IMR-90 (cell line): ENCODE data around the gene SYNE1. TPM values are rescaled to one million over a fixed set of nuclear protein-coding genes. Genes with fewer than 3 reads are reported as not detected.
A peak's percentile ranks its signal among the peaks of the same experiment; 100 is the strongest.

Experiments used
- ATAC-seq: fragments of 200-7000 bp; cut with Tn5 transposase; 2 replicates; pipeline ENCODE4 v1.9.1; 2020; ENCODE audit warnings: low read depth, mild to moderate bottlenecking, moderate library complexity
- BruUV-seq: library from RNA; stranded (reverse); fragments of 400-500 nt; replicated peaks from 2 replicates; lab custom pipeline; 2021; lab: Mats Ljungman, UMichigan
- CTCF ChIA-PET: fragments of 300-600 bp; formaldehyde crosslinking; extraction: SDS; loops from one replicate; lab custom pipeline; 2021; ENCODE audit warnings: antibody characterized with exemption; lab: Yijun Ruan, JAX
- POLR2A ChIA-PET: fragments of 300-600 bp; sonication (Branson Sonifier 250); formaldehyde crosslinking; loops from one replicate; lab custom pipeline; 2022; ENCODE audit warnings: antibody characterized with exemption; ENCODE audit not compliant: unreplicated experiment; lab: Charles Lee
- DNase-seq: peaks from one replicate; pipeline ENCODE4 v3.0.0; 2013
- H2AFZ ChIP-seq: replicated peaks from 2 replicates; pipeline ENCODE3; 2013; ENCODE audit warnings: low read length, mild to moderate bottlenecking; ENCODE audit not compliant: poor library complexity
- H2AK5ac ChIP-seq: 2 replicates; pipeline ENCODE4 v1.6.1; 2013; ENCODE audit warnings: low read depth, low read length, inconsistent platforms
- H2AK9ac ChIP-seq: replicated peaks from 2 replicates; pipeline ENCODE3; 2013; ENCODE audit warnings: mild to moderate bottlenecking, low read depth, low read length, moderate library complexity; ENCODE audit not compliant: poor library complexity
- H2BK120ac ChIP-seq: 2 replicates; pipeline ENCODE4 v1.6.1; 2013; ENCODE audit warnings: low read depth, low read length, inconsistent platforms
- H2BK15ac ChIP-seq: 3 replicates; pipeline ENCODE4 v1.6.1; 2013; ENCODE audit warnings: low read depth, low read length, inconsistent platforms
- H2BK20ac ChIP-seq: 2 replicates; pipeline ENCODE4 v1.6.1; 2013; ENCODE audit warnings: low read depth, mild to moderate bottlenecking, inconsistent platforms, low read length, moderate library complexity
- H2BK5ac ChIP-seq: 2 replicates; pipeline ENCODE4 v1.6.1; 2013; ENCODE audit warnings: mild to moderate bottlenecking, low read depth, low read length, inconsistent platforms; ENCODE audit not compliant: poor library complexity, severe bottlenecking
- H3K14ac ChIP-seq: replicated peaks from 2 replicates; pipeline ENCODE4 v1.6.1; 2013; ENCODE audit warnings: low read depth, low read length, inconsistent platforms
- H3K18ac ChIP-seq: 2 replicates; pipeline ENCODE4 v1.6.1; 2013; ENCODE audit warnings: low read depth, low read length, control low read depth
- H3K23ac ChIP-seq: 2 replicates; pipeline ENCODE4 v1.6.1; 2013; ENCODE audit warnings: low read depth, low read length, inconsistent platforms
- H3K27ac ChIP-seq: 2 replicates; pipeline ENCODE4 v1.5.1; 2013; ENCODE audit warnings: mild to moderate bottlenecking, control low read depth, low read length; ENCODE audit not compliant: insufficient read depth
- H3K27me3 ChIP-seq: 2 replicates; pipeline ENCODE4 v1.6.1; 2013; ENCODE audit warnings: low read length; ENCODE audit not compliant: control insufficient read depth, insufficient read depth
- H3K36me3 ChIP-seq: 2 replicates; pipeline ENCODE4 v1.6.1; 2013; ENCODE audit warnings: low read length, mixed read lengths; ENCODE audit not compliant: control insufficient read depth, insufficient read depth
- H3K4ac ChIP-seq: 2 replicates; pipeline ENCODE4 v1.6.1; 2013; ENCODE audit warnings: low read depth, low read length, inconsistent platforms
- H3K4me1 ChIP-seq: 2 replicates; pipeline ENCODE4 v1.6.1; 2013; ENCODE audit warnings: low read length, mixed read lengths; ENCODE audit not compliant: control insufficient read depth, insufficient read depth
- H3K4me2 ChIP-seq: 2 replicates; pipeline ENCODE4 v1.6.1; 2013; ENCODE audit warnings: low read depth, mild to moderate bottlenecking, control low read depth, low read length, moderate library complexity
- H3K4me3 ChIP-seq: 2 replicates; pipeline ENCODE4 v1.5.1; 2013; ENCODE audit warnings: low read depth, mild to moderate bottlenecking, control low read depth, low read length, moderate library complexity; ENCODE audit not compliant: insufficient read depth
- H3K56ac ChIP-seq: 2 replicates; pipeline ENCODE4 v1.6.1; 2013; ENCODE audit warnings: low read length, inconsistent platforms; ENCODE audit not compliant: insufficient read depth; ENCODE audit errors: extremely low read depth
- H3K79me1 ChIP-seq, 2 experiments: 2 replicates each; pipeline ENCODE4 v1.6.1; 2013; ENCODE audit warnings: low read length in 2 of 2, inconsistent platforms in 1 of 2, low read depth in 1 of 2
- H3K9ac ChIP-seq: 2 replicates; pipeline ENCODE4 v1.6.1; 2013; ENCODE audit warnings: low read depth, low read length, control low read depth
- H3K9me1 ChIP-seq: 2 replicates; pipeline ENCODE4 v1.6.1; 2013; ENCODE audit warnings: low read length, inconsistent platforms; ENCODE audit not compliant: insufficient read depth
- H3K9me3 ChIP-seq: 2 replicates; pipeline ENCODE4 v1.6.1; 2013; ENCODE audit warnings: low read length; ENCODE audit not compliant: control insufficient read depth, insufficient read depth
- H4K20me1 ChIP-seq: 2 replicates; pipeline ENCODE4 v1.6.1; 2013; ENCODE audit warnings: low read length, inconsistent platforms; ENCODE audit not compliant: insufficient read depth
- H4K5ac ChIP-seq: 2 replicates; pipeline ENCODE4 v1.6.1; 2013; ENCODE audit warnings: mild to moderate bottlenecking, low read depth, low read length, control low read depth
- H4K8ac ChIP-seq, 2 experiments: 2 replicates each; pipeline ENCODE4 v1.6.1; 2013; ENCODE audit warnings: low read depth in 2 of 2, low read length in 2 of 2, control low read depth in 1 of 2, inconsistent platforms in 1 of 2
- H4K91ac ChIP-seq: 2 replicates; pipeline ENCODE4 v1.6.1; 2013; ENCODE audit warnings: low read depth, low read length, inconsistent platforms; ENCODE audit not compliant: insufficient read depth
- CEBPB ChIP-seq: IDR thresholded peaks from 2 replicates; pipeline ENCODE4 v1.6.1; 2012; ENCODE audit warnings: low read depth, low read length, improper control_type of control experiment
- FOS ChIP-seq: fragments of 150-350 bp; IDR thresholded peaks from 2 replicates; pipeline ENCODE4 v1.6.1; 2016; ENCODE audit warnings: low read depth, low read length
- MXI1 ChIP-seq: IDR thresholded peaks from 2 replicates; pipeline ENCODE4 v1.6.1; 2012; ENCODE audit warnings: low read depth, mild to moderate bottlenecking, low read length, moderate library complexity, borderline replicate concordance
- RCOR1 ChIP-seq: IDR thresholded peaks from 2 replicates; pipeline ENCODE4 v1.6.1; 2012; ENCODE audit warnings: mild to moderate bottlenecking, low read length, improper control_type of control experiment; ENCODE audit not compliant: insufficient replicate concordance
- WGBS, 2 experiments: methylation state at CpG; one replicate each; pipeline versions ENCODE4 v1.1.5 to v1.1.7; 2013; ENCODE audit warnings: missing lambda C conversion rate in 2 of 2; ENCODE audit not compliant: insufficient read length in 1 of 2; ENCODE audit errors: extremely low coverage in 2 of 2; 5-methylcytosine and 5-hydroxymethylcytosine counted together
- dilution Hi-C: fragments of 300-500 bp; cut with HindIII; formaldehyde crosslinking; loops from one replicate; pipeline ENCODE4 v1.14.3; 2018; ENCODE audit warnings: low sequenced_read_pairs; ENCODE audit not compliant: unreplicated experiment
- in situ Hi-C: fragments of 300-500 bp; cut with MboI; formaldehyde crosslinking; loops from 3 replicates; pipeline ENCODE4 v1.14.3; 2019; ENCODE audit warnings: low sequenced_read_pairs, inconsistent platforms, mixed read lengths
- intact Hi-C: fragments of 100-400 bp; cut with micrococcal nuclease; formaldehyde crosslinking; loops from 2 replicates; pipeline ENCODE4 v1.10.0; 2022
- polyA plus RNA-seq, 3 experiments: library from polyadenylated mRNA; depleted of rRNA; stranded (reverse); fragments of >200 nt; gene quantifications; 2 replicates each; pipeline ENCODE4 v1.2.3, GENCODE V29; 2012; ENCODE audit warnings: low replicate concordance in 1 of 3
- total RNA-seq: library from RNA; depleted of rRNA; stranded (reverse); fragments of >200 nt; gene quantifications from 2 replicates; pipeline ENCODE4 v1.2.3, GENCODE V29; 2012
- TF ChIP-seq, protein P1 (sequence below): conservative IDR thresholded peaks from 2 replicates; pipeline ENCODE4 v1.5.1; 2012; ENCODE audit warnings: mild to moderate bottlenecking, low read depth, low read length, improper control_type of control experiment

Gene SYNE1
- total and polyA plus RNA-seq, 2 of the 4 experiments (the other 2 are of a cell fraction), result 34.1 to 159 TPM

DNA sequence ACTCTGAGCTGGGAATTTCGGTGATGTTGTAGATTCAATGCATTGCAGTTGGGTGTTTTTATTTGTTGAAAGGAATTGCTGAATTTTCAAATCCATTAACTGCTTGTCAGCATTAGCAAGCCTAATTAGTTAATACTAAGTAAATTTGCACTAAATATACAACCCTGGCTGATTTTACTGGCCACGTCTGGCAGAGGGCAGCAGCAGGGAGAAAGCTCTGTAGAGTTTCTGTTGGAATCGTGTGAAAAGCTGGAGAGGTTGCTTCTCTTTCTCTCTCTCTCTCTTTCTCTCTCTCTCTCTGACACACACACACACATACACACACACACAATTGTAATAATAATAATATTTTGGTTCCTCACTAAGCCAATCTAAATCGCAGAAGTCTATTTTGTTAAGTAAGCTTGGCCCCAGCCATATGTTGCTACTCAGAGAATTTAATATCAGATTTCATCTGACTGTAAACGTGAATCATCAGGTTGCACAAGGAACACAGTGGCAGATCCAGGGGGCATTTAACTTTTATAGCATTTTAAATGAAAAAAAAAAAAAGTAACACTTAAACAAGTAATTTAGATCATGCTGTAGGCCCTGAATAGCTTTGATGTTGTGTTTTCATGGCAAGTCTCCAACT, 540.2 kb downstream of the SYNE1 start:
- Histone ChIP-seq H3K27me3 (no peaks in the 10 kb centered on the region), H2BK5ac (peak overlapping the region; percentile 90), H3K79me1 (no peaks in the 10 kb centered on the region), H2BK20ac (no peak overlapping the region; the same call in 1 of the 2 replicates), H3K14ac (0 out of 2 replicates have a peak overlapping the region, but pooled peaks have one; percentile 44), H3K4me3 (no peak overlapping the region), H3K4me1 (peaks cover 30% of the 10 kb centered on the region), H3K18ac (peak overlapping the region; percentile 93), H3K56ac (0 out of 2 replicates have a peak overlapping the region, but pooled peaks have one; percentile 7), H4K91ac (no peak overlapping the region; the same call in none of the 2 replicates), H2AFZ (no peak overlapping the region), H3K27ac (peak overlapping the region; percentile 98; the same call in 1 of the 2 replicates), H4K5ac (peak overlapping the region; percentile 52; the same call in 1 of the 2 replicates), H2AK5ac (no peak overlapping the region), H2BK120ac (peak overlapping the region; percentile 91), H4K20me1 (no peaks in the 10 kb centered on the region), H3K9me3 (peaks cover 3% of the 10 kb centered on the region), H3K4ac (peak overlapping the region; percentile 84; the same call in 1 of the 2 replicates), H3K9ac (peak overlapping the region; percentile 15; the same call in 1 of the 2 replicates), H3K36me3 (no peaks in the 10 kb centered on the region), H3K4me2 (peak overlapping the region; percentile 69), H4K8ac (peak overlapping the region; percentile 49 to 78; a peak in 2 of 4 replicates), H2AK9ac (no peak overlapping the region), H3K9me1 (peaks cover 18% of the 10 kb centered on the region), H3K23ac (no peak overlapping the region), H2BK15ac (no peak overlapping the region)
- WGBS, 2 experiments, result no CpG with 5 or more reads among the region's 5 CpGs
- ATAC-seq (peak; percentile 53), DNase-seq (peak; percentile 94)
- TF ChIP-seq, protein P1, sequence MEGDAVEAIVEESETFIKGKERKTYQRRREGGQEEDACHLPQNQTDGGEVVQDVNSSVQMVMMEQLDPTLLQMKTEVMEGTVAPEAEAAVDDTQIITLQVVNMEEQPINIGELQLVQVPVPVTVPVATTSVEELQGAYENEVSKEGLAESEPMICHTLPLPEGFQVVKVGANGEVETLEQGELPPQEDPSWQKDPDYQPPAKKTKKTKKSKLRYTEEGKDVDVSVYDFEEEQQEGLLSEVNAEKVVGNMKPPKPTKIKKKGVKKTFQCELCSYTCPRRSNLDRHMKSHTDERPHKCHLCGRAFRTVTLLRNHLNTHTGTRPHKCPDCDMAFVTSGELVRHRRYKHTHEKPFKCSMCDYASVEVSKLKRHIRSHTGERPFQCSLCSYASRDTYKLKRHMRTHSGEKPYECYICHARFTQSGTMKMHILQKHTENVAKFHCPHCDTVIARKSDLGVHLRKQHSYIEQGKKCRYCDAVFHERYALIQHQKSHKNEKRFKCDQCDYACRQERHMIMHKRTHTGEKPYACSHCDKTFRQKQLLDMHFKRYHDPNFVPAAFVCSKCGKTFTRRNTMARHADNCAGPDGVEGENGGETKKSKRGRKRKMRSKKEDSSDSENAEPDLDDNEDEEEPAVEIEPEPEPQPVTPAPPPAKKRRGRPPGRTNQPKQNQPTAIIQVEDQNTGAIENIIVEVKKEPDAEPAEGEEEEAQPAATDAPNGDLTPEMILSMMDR, result peak; percentile 27; the same call in 1 of the 2 replicates
- no peak for TF ChIP-seq MXI1
- no peak for TF ChIP-seq RCOR1
- TF ChIP-seq CEBPB, result peak; percentile 96
- TF ChIP-seq FOS, result peak; percentile 90
- ChIA-PET POLR2A (no interaction called here), CTCF (interaction anchor here (0.7 to 1.9 kb wide), 5 partner anchors 13 to 172 kb away, joined by 3 to 11 read pairs (median 3); no protein-coding TSS in a partner anchor)
- intact Hi-C loops, result loop anchor here (2.0 to 5.0 kb wide), 3 partner anchors 28 to 705 kb away; partner anchors contain the start of genes RMND1 and ZBTB2
- in situ Hi-C loops, result no loop called here
- dilution Hi-C loops, result no loop called here
- no TSS peak for BruUV-seq
